ENCODE data around the gene CITED1.

Gene CITED1, protein sequence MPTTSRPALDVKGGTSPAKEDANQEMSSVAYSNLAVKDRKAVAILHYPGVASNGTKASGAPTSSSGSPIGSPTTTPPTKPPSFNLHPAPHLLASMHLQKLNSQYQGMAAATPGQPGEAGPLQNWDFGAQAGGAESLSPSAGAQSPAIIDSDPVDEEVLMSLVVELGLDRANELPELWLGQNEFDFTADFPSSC

DNA sequence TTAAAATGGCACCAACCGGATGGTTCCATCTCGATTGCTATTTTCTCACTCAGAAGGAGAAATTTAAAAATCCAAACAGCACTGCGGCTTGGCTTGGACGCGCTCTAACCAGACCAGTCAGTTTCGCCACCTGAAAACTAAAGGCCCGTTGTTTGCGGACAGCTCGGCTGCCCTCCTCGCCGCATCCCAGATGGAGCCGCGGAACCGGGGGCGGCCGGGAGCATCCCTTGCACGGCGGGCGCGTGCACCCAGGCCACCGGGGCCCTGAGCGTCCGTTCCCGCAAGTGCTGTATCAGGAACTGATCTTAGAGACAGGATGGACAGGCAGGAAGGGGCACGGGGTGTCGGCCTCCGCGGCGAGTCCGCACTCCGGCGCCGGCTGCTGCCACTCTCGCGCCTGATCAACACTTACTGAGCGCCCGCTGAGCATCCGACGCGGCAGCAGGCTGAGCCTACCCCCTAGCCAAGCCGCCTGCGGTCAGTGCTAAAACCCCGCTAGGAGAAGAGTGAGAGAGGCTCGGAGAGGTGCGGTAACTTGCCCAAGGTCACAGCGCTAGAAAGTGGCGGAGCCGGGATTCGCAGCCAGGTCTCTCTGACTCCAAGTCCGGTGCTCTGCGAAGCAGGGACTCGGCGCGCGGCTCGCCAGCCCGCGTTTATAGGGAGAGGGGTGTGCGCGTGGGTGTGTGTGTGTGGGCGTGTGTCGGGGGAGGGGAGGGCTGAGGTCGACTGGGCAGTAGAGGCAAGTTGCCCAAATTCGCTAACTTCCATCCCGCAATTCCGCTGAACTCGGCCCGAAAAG, at the start of gene CITED1:
TSS of gene CITED1 (minus strand) at position 629 of the 799 bp plus-strand sequence. CDS start 3,045 bp downstream, outside the sequence.
- peaks cover 14% of the 10 kb centered on the region for H3K4me1 ChIP-seq (ENCODE audit: control insufficient read depth, insufficient read depth, low read length, unreplicated experiment)
- H3K27ac ChIP-seq (ENCODE audit: low read depth, low read length) = no peak within 1 kb of the TSS
- peaks cover 53% of the 10 kb centered on the region for H3K27me3 ChIP-seq (ENCODE audit: insufficient read depth, low read length)
- H3K36me3 ChIP-seq (ENCODE audit: insufficient read depth, low read length) = no peaks in the 10 kb centered on the region
- H2AFZ ChIP-seq (ENCODE audit: low read length, unreplicated experiment) = peak within 1 kb of the TSS; percentile 25
- peak within 1 kb of the TSS; percentile 68 for H3K4me3 ChIP-seq (ENCODE audit: low read depth, low read length)
- H3K79me2 ChIP-seq (ENCODE audit: control insufficient read depth, insufficient read depth, low read length, unreplicated experiment) = no peaks in the 10 kb centered on the region

DNA sequence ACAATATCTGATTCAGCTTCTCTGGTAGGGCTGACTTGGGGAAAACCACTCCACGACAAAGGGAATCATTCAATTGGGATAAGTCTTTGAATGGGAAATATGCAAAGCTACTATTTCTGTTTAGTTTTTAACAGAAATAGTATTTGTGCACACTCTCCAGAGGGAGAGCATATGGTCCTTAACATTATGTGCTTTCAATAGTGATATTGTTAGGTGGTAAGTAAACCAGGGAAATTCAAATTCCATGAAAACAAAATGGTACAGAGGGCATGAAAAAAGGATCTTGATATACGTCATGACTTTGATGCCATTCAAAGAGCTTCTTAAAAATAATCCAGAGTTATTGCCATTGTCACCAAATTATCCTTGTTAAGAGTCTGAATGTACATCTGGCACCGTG, 47.1 kb upstream of the CITED1 start:
- H3K27ac ChIP-seq (ENCODE audit: low read depth, low read length) = no peak overlapping the region
- H3K36me3 ChIP-seq (ENCODE audit: insufficient read depth, low read length) = no peaks in the 10 kb centered on the region
- no peaks in the 10 kb centered on the region for H3K79me2 ChIP-seq (ENCODE audit: control insufficient read depth, insufficient read depth, low read length, unreplicated experiment)
- no peaks in the 10 kb centered on the region for H3K27me3 ChIP-seq (ENCODE audit: insufficient read depth, low read length)
- H3K4me3 ChIP-seq (ENCODE audit: low read depth, low read length) = no peak overlapping the region
- H2AFZ ChIP-seq (ENCODE audit: low read length, unreplicated experiment) = no peak overlapping the region
- H3K4me1 ChIP-seq (ENCODE audit: control insufficient read depth, insufficient read depth, low read length, unreplicated experiment) = no peaks in the 10 kb centered on the region

DNA sequence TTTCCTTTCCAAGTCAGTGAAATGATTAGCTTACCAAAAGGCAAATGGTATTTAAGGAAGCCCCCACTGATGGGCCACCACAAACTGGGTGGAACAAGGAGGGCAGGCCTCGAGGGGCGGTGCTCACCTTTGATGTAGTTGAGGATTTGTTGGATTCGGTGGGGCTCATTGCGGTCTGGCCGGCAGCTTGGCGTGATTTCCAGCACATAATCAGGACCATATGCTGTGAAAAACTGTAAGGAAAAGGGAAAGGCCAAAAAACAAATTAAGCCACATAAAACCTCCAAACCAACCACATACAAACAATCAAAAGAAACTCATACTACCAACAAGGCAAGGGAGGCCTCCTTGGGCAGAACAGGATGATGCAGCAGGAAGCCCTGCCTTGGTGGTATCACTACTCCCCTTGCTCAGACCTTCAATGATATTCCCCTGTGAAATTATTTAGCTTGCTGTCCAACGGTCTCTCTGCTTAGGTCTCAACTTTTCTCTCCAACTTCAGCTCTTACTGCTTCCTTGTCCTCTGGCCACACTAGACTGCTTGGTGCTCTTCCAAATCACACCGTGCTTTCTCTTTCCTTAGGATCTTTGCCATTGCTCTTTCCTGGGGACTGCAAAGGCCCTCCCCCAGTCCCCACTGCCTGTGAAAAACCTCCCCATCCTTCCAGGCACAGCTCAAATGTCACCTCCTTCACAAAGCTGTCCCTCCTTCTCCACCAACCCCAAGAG, 46.1 kb upstream of the CITED1 start:
- Histone ChIP-seq H3K4me3 (ENCODE audit: low read depth, low read length) (no peak overlapping the region), H3K4me1 (ENCODE audit: control insufficient read depth, insufficient read depth, low read length, unreplicated experiment) (no peaks in the 10 kb centered on the region), H3K36me3 (ENCODE audit: insufficient read depth, low read length) (no peaks in the 10 kb centered on the region), H3K79me2 (ENCODE audit: control insufficient read depth, insufficient read depth, low read length, unreplicated experiment) (no peaks in the 10 kb centered on the region), H2AFZ (ENCODE audit: low read length, unreplicated experiment) (no peak overlapping the region), H3K27ac (ENCODE audit: low read depth, low read length) (no peak overlapping the region), H3K27me3 (ENCODE audit: insufficient read depth, low read length) (no peaks in the 10 kb centered on the region)

DNA sequence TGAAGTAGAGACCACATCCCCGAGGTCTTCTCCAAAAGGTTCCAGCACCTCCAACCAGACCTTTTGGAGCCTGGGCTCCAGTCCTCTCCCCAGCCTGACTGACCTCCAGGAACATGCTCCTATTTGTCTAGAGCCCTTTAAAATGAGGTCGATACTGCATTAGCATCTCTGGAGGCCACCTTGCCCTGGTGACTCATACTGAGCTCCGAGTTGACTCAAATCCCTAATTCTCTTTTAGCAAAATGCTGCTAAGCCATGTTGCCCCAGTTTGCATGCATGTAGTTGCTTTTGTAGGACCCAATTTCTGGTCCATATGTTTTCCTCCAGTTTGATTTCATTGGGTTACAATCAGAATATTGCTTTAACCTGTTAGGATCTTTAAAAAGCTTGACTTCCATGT, 43.5 kb upstream of the CITED1 start:
- Histone ChIP-seq H2AFZ (ENCODE audit: low read length, unreplicated experiment) (no peak overlapping the region), H3K4me3 (ENCODE audit: low read depth, low read length) (no peak overlapping the region), H3K27me3 (ENCODE audit: insufficient read depth, low read length) (no peaks in the 10 kb centered on the region)

DNA sequence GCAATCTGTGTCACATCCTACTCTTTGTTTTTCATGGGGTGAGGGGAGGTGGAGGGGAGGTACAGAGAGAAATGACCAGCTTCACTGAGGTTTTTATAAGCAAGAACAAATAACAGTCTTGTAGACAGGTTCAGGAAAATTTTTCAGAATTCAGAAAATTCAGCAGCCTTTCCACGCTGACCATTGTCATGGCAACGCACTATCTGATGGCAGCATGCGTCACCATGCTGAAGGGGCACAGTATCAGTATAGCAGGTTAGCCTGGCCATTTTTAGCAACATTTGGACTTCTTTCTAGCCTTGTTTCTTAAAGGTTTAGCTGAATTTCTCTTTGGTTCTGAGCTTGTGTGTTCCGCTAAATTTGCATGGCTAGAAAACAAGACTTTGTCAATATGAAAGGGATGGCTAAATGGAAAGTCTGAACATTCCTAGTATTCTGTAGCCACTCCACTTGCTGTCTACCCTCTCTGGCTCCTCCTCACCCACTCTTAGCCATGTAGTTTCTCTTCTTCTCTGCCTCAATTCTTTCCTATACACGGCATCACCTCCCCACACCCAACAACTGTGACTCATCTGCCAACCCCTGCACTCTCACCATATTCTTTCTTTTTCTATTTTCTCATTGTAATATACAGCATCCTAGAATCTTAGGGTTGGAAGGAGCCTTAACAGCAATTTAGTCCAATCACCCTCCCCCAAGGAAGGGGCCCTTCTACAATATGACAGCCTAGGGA, 42.7 kb upstream of the CITED1 start:
- Histone ChIP-seq H3K27ac (ENCODE audit: low read depth, low read length) (no peak overlapping the region), H3K4me1 (ENCODE audit: control insufficient read depth, insufficient read depth, low read length, unreplicated experiment) (no peaks in the 10 kb centered on the region), H3K27me3 (ENCODE audit: insufficient read depth, low read length) (no peaks in the 10 kb centered on the region), H3K36me3 (ENCODE audit: insufficient read depth, low read length) (no peaks in the 10 kb centered on the region), H3K79me2 (ENCODE audit: control insufficient read depth, insufficient read depth, low read length, unreplicated experiment) (no peaks in the 10 kb centered on the region), H2AFZ (ENCODE audit: low read length, unreplicated experiment) (no peak overlapping the region), H3K4me3 (ENCODE audit: low read depth, low read length) (no peak overlapping the region)

More for the DNA sequence above, 43.5 kb upstream of the CITED1 start:
- no peaks in the 10 kb centered on the region for H3K4me1 ChIP-seq (ENCODE audit: control insufficient read depth, insufficient read depth, low read length, unreplicated experiment)
- no peaks in the 10 kb centered on the region for H3K36me3 ChIP-seq (ENCODE audit: insufficient read depth, low read length)
- no peaks in the 10 kb centered on the region for H3K79me2 ChIP-seq (ENCODE audit: control insufficient read depth, insufficient read depth, low read length, unreplicated experiment)
- H3K27ac ChIP-seq (ENCODE audit: low read depth, low read length) = no peak overlapping the region

DNA sequence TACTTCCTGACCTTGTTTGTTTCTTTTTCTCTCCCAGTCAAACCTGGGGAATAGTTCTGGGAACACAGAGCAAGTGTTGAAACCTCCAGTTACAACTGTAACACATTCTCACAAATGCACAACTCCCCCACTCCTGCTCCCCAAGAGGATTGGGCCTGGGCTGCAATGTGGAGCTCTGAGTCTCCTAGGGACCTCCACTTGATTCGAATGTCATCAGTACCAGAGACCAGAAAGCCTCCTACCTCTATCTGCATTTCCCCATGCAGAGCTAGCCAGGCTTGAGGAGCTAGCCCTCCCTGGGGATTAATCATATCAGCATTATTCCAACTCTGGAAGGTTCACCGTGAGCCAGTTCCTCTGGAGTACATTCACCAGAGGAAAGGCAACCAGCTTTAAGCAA, 41.7 kb upstream of the CITED1 start:
- no peak overlapping the region for H3K4me3 ChIP-seq (ENCODE audit: low read depth, low read length)
- H3K36me3 ChIP-seq (ENCODE audit: insufficient read depth, low read length) = no peaks in the 10 kb centered on the region
- no peak overlapping the region for H3K27ac ChIP-seq (ENCODE audit: low read depth, low read length)
- H3K4me1 ChIP-seq (ENCODE audit: control insufficient read depth, insufficient read depth, low read length, unreplicated experiment) = no peaks in the 10 kb centered on the region
- H3K27me3 ChIP-seq (ENCODE audit: insufficient read depth, low read length) = no peaks in the 10 kb centered on the region
- no peaks in the 10 kb centered on the region for H3K79me2 ChIP-seq (ENCODE audit: control insufficient read depth, insufficient read depth, low read length, unreplicated experiment)
- H2AFZ ChIP-seq (ENCODE audit: low read length, unreplicated experiment) = no peak overlapping the region

DNA sequence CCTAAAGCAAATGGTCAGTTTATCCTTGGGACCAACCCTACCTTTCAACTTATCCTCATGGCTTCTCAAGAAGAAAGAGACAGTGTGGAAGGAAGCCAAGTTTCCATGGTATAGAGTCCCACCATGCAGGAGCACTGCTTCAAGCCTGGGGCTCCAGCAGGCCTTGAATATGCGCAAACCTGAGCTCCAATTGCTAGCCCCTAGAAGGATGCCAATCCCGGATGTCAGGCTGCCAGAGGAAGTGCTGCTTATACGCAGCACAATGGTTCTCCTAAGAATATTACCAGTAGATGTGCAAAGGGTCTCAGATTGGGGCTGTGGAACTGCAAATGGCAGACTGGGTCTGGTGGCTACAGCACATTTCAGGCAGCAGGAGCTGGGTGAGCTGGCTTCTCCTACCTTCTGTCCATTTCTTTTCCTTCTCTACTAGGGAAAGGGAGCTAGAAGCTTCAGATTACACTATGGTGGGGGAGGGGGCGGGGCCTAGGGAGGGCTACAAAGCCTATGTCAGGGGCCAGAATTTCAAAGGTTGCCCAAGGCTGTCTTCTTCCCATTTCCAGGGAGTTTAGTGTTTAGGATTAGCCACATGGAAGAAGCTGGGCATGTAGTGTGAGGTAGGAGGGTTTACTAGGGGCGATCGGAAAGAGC, 40.7 kb upstream of the CITED1 start:
- H3K4me3 ChIP-seq (ENCODE audit: low read depth, low read length) = no peak overlapping the region
- H3K4me1 ChIP-seq (ENCODE audit: control insufficient read depth, insufficient read depth, low read length, unreplicated experiment) = no peaks in the 10 kb centered on the region
- H3K36me3 ChIP-seq (ENCODE audit: insufficient read depth, low read length) = no peaks in the 10 kb centered on the region
- H3K27ac ChIP-seq (ENCODE audit: low read depth, low read length) = no peak overlapping the region
- no peaks in the 10 kb centered on the region for H3K79me2 ChIP-seq (ENCODE audit: control insufficient read depth, insufficient read depth, low read length, unreplicated experiment)
- H3K27me3 ChIP-seq (ENCODE audit: insufficient read depth, low read length) = no peaks in the 10 kb centered on the region
- H2AFZ ChIP-seq (ENCODE audit: low read length, unreplicated experiment) = no peak overlapping the region

DNA sequence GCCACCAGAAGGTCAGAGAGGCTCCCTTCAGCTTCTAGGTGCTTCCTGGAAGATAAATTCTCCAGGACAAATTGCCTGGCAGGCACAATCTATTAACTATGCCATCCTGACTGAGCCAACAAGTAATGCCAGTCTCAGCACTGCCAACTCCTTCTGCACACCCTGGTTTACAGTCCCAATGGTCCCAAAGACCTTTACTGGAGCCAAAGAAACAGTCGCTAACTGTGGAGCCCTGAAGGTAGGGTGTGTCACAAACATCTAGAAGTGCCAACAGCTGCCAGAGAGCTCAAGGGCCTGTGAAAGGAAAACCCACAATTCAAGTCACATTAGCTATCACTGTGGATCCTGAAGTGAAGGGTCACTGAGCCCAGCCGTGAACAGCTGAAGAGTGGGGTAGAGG, 34.9 kb upstream of the CITED1 start:
- no peaks in the 10 kb centered on the region for H3K79me2 ChIP-seq (ENCODE audit: control insufficient read depth, insufficient read depth, low read length, unreplicated experiment)
- H3K27ac ChIP-seq (ENCODE audit: low read depth, low read length) = no peak overlapping the region
- no peak overlapping the region for H3K4me3 ChIP-seq (ENCODE audit: low read depth, low read length)
- no peak overlapping the region for H2AFZ ChIP-seq (ENCODE audit: low read length, unreplicated experiment)
- H3K27me3 ChIP-seq (ENCODE audit: insufficient read depth, low read length) = no peaks in the 10 kb centered on the region
- H3K4me1 ChIP-seq (ENCODE audit: control insufficient read depth, insufficient read depth, low read length, unreplicated experiment) = no peaks in the 10 kb centered on the region
- H3K36me3 ChIP-seq (ENCODE audit: insufficient read depth, low read length) = no peaks in the 10 kb centered on the region

DNA sequence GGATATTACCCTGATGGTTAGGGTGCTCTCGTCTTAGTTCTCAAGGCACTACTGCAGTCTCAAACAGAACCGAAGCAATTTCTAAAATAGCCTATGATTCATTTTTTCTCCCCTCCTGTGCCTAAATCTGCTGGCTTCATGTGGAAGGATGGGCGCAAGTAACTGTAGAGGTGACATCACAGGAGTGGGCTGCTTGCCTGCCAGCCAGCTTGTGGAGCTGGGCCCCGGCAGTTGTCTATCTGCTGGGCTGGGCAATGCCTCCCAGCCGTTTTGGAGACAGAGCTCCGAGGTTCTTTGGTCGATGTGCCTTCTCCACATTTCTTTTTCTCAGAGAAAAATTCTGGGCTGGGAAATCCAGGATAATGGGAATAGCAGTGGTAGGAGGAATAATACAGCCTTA, 34.3 kb upstream of the CITED1 start:
- Histone ChIP-seq H3K4me3 (ENCODE audit: low read depth, low read length) (no peak overlapping the region), H3K36me3 (ENCODE audit: insufficient read depth, low read length) (no peaks in the 10 kb centered on the region), H3K27ac (ENCODE audit: low read depth, low read length) (no peak overlapping the region), H3K79me2 (ENCODE audit: control insufficient read depth, insufficient read depth, low read length, unreplicated experiment) (no peaks in the 10 kb centered on the region), H3K4me1 (ENCODE audit: control insufficient read depth, insufficient read depth, low read length, unreplicated experiment) (no peaks in the 10 kb centered on the region), H2AFZ (ENCODE audit: low read length, unreplicated experiment) (no peak overlapping the region), H3K27me3 (ENCODE audit: insufficient read depth, low read length) (no peaks in the 10 kb centered on the region)

DNA sequence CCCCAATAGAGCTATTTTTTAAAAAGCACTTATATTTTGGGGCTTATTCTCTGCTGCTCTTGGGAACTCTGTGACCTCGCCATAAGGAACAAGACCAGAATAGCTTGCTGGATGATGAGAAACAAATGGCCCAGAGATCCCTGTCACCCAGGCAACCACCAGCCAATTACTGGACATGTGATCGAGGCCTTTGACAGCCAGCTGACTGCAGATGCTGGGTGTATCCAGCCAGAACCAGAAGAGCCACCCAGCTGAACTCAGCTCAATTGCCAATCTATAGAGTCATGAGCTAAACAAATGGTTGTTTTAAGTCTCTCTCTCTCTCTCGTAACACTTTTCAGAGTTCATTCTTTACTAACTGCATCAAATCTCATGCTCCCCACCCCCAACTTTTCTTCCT, 24.4 kb upstream of the CITED1 start:
- no peak overlapping the region for H2AFZ ChIP-seq (ENCODE audit: low read length, unreplicated experiment)
- H3K4me3 ChIP-seq (ENCODE audit: low read depth, low read length) = no peak overlapping the region
- no peaks in the 10 kb centered on the region for H3K4me1 ChIP-seq (ENCODE audit: control insufficient read depth, insufficient read depth, low read length, unreplicated experiment)
- H3K27ac ChIP-seq (ENCODE audit: low read depth, low read length) = no peak overlapping the region
- H3K36me3 ChIP-seq (ENCODE audit: insufficient read depth, low read length) = no peaks in the 10 kb centered on the region
- no peaks in the 10 kb centered on the region for H3K79me2 ChIP-seq (ENCODE audit: control insufficient read depth, insufficient read depth, low read length, unreplicated experiment)
- H3K27me3 ChIP-seq (ENCODE audit: insufficient read depth, low read length) = no peaks in the 10 kb centered on the region

Measured in ACC112 (cell line).